ENCODE results near the gene NAP1L5.
A peak's percentile ranks its signal among the peaks of the same experiment; 100 is the strongest.

Gene NAP1L5

DNA sequence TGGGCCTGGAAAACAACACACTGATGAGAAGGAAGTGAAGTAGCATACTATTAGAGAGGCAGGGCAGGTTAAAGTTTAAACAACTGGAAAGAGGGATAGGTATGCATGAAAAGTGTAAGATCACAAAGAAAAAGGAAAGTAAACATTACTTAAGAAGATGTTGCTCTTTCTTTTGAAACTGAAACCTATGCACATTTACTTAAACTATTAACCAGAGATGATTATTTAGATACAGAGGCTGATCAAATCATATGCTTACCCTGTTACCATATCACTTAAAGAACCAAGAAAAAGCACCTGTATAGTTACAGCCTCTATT is 37.8 kb downstream of the NAP1L5 start:
- no peak for DNase-seq

DNA sequence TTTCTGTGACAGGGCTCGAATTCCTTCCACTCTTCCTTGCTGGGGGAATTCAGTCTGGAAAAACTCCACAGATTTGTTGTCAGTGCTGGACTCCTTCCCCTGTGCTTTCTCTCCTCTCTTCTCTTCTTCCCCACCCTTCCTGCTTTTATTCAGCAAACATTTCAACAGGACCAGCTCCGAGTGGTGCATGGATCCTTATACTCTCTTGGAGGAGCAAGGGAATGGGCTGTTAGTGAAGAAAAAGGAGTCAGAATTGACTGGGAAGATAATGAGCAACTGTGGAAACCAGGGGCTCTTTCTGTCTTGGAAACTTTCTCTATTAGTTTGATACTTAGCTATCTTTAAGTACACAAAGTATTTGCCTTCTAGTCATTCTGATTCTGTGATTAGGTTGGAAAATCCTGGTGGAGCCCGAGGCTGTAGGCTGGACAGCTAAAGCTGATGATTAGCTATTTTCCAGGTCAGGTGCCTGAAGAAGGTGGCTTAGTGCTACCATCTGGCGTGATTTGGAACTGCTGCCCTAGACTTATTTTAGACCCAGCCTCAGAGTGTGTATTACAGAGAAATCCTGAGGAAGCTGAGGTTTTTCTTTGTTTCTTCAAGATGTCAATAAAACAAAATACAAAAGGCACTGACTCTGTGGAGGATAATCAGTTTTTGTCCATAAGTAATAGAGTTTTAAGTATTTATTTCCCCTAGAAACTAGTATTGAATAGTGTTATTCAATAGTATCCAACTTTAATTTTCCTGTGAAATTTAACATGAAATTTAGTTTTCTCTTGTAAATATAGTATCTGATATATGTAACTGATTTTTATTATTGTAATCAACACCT is 38.4 kb downstream of the NAP1L5 start:
- peak in 3 of 5 donors; percentile 8 to 18 (median 16) for DNase-seq

DNA sequence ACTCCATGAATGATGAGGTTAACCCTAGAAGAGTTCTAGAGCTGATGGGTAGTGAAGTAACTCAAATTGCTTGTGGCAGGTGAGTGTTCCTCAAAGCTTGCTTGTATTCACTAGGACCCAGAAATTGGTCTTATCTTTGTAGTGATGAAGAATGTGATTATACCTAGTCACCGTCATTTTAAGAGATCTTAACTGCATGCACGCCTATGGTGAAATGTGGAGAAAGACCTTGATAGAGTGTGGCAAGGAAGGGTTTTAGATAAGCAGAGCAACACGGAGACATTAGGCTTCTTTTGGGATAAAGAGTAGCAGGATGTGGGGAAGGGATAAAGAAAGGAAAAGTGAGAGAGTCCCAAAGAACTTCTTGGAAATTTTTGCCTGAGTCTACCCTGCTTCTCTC is 42.4 kb downstream of the NAP1L5 start:
- DNase-seq, result no peak

DNA sequence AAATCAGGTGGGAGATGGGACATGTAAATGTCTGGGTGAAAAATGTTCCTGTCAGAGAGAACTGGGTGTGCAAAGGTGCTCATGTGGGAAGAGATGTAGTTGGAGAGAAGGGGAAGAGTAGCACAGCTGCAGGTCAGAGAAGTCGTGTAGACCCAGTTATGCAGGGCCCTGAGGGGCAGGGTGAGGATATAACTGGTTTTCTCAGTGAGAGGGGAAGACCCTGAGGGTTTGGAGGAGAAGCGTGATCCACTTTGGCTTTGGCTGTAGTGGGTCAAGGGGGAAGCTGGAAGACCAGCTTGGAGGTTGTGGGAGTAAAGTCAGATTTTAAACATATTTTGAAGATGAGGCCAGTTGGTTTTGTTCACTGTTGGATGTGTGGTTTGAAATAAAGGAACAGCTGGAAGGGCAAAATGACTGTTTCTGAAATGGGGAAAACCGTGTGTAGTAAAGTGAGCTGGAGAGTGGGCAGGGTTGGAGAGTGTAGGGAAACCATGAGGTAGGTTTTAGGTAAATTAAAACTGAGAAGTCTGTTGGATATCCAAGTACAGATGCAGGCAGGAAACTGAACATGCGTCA is 44.2 kb downstream of the NAP1L5 start:
- no peak for DNase-seq

DNA sequence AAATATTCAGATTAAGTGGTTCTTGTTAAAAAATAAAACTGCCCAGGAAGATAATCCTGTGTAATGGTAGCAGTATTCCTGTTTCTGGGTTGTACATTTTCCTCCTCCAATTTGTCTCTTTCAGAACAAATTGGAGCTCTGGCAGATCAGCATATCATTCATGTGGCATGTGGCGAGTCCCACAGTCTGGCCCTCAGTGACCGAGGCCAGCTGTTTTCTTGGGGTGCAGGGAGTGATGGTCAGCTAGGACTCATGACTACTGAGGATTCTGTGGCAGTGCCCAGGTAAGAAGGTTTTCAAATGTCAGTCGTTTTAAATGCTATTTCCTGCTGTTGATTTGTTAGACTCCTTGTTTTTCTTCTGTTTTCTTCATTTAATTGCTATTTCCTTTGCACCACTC is 47.9 kb downstream of the NAP1L5 start:
- no peak for DNase-seq

DNA sequence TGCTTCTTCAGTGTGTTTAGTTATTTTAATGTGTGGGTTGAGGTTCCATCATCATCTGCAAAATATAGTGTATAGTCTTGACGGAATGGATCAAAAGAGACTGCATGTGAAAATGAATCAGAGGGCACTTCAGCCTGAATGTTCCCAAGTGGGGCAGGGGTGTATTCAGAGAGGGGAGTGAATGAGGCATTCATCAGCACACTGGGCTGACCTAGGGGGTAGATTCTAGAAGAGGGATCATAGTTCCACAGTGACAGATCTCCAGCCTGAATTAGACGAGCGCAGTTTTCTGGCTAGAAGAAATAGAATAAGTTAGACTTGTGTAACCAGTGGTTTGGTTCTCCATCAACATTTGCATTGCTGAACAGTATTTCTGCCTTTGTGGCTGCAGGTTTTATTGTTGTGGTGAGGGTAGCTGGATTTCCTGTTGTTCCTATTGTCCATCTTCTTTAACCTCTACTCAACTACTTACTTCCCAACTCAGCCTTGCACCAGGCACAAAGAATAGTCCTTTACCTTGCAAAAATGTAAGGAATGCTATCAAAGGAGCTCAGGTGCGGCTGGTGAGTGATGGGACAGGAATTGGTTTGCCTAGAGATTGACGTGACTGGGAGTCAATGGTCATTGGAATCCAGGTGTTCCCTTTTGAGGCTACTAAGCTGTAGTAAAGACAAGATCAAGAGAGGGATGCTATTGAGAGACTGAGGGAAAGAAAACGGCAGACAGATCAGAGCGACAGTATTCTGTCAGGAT is 50.9 kb downstream of the NAP1L5 start:
- DNase-seq, result no peak

DNA sequence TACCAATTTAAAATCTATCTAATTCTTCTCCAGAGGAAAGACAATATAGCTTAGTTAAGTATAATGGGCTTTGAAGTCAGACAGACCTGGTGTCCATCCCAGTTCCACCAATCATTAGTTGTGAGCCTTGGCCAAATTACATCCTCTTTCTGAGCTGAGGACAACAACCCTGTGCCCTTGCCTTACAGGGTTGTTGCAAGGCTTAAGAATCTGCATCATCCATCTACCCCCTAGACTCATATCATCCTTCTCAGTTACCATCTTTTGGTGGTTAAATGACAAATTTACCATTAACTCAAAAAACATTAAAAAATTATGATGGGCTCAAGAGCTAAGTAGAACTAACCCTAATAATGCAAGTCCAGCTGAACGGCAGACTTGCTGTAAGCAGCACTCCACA is 51.6 kb downstream of the NAP1L5 start:
- DNase-seq, result no peak
